ENCODE data around the gene TCEAL6.
"Not testable (repeated sequence)": the region's sequence is repeated elsewhere in the genome, so short reads cannot be mapped to it uniquely, and the experiment has no call there.

The TCEAL6 gene

GRCh38 chrX:102129473-102129872, 12.8 kb downstream of the TCEAL6 start:
- no peak overlapping the region for H3K27ac ChIP-seq
- TF ChIP-seq ZFX (IDR thresholded peaks at IDR 0.05; ENCODE audit: borderline replicate concordance) (no peak), CTCF (IDR thresholded peaks at IDR 0.05) (peak; percentile 48)

GRCh38 chrX:102126863-102127262, 15.4 kb downstream of the TCEAL6 start:
- no peak overlapping the region for H3K27ac ChIP-seq
- TF ChIP-seq CTCF (IDR thresholded peaks at IDR 0.05) = no peak
- no peak for TF ChIP-seq ZFX (IDR thresholded peaks at IDR 0.05; ENCODE audit: borderline replicate concordance)

- not testable (repeated sequence) for H3K27ac ChIP-seq
Measured at GRCh38 chrX:102126080-102126818, 16.0 kb downstream of the TCEAL6 start.

GRCh38 chrX:102125436-102125835, 16.8 kb downstream of the TCEAL6 start, which contains the start of gene TCEAL2:
TSS of gene TCEAL2 (plus strand) at chrX:102125679. CDS start at chrX:102126831, 1,152 bp downstream.
- H3K27ac ChIP-seq = not testable (repeated sequence)

GRCh38 chrX:102125014-102125413, 17.3 kb downstream of the TCEAL6 start:
- not testable (repeated sequence) for H3K27ac ChIP-seq

- no peak overlapping the region for H3K27ac ChIP-seq
- TF ChIP-seq ZFX (IDR thresholded peaks at IDR 0.05; ENCODE audit: borderline replicate concordance) (no peak), CTCF (IDR thresholded peaks at IDR 0.05) (no peak)
Measured at GRCh38 chrX:102115748-102116147, 26.5 kb downstream of the TCEAL6 start.

GRCh38 chrX:102113367-102113766, 28.9 kb downstream of the TCEAL6 start:
- TF ChIP-seq CTCF (IDR thresholded peaks at IDR 0.05) (no peak), ZFX (IDR thresholded peaks at IDR 0.05; ENCODE audit: borderline replicate concordance) (no peak)
- H3K27ac ChIP-seq = no peak overlapping the region
